K562 (cell line): Measurements from ENCODE around the gene CDH18. TPM values are rescaled to one million over a fixed set of nuclear protein-coding genes. Genes with fewer than 3 reads are reported as not detected.

Experiments
- ATAC-seq: fragments of 200-7000 bp; cut with Tn5 transposase; 3 replicates; pipeline ENCODE4 v1.9.1; 2020; ENCODE audit warnings: moderate library complexity
- BruUV-seq: library from RNA; stranded (reverse); fragments of 400-500 nt; replicated peaks from 2 replicates; lab custom pipeline; 2021; lab: Mats Ljungman, UMichigan
- CTCF ChIA-PET: fragments of 300-600 bp; formaldehyde crosslinking; extraction: SDS; loops from one replicate; lab custom pipeline; 2021; ENCODE audit warnings: low intra/inter-chr PET ratio; lab: Yijun Ruan, JAX
- POLR2A ChIA-PET: fragments of 300-600, 350-650 bp; sonication (Branson Sonifier 250); formaldehyde crosslinking; extraction: SDS; loops from one replicate; lab custom pipeline; 2021; ENCODE audit warnings: antibody characterized with exemption, inconsistent platforms; lab: Yijun Ruan, JAX
- DNase-seq, 4 experiments: peaks; one replicate each; pipeline versions ENCODE4 v3.0.0 to v3.0.0-alpha.2; 2011 to 2018; ENCODE audit warnings: low spot score in 3 of 4, mixed read lengths in 3 of 4; ENCODE audit errors: extremely low read depth in 1 of 4
- FAIRE-seq: peaks from 2 replicates; lab custom pipeline; 2011; peaks lifted over from hg19 to GRCh38; lab: Jason Lieb, UNC
- H2AFZ ChIP-seq: 2 replicates; pipeline ENCODE4 v1.6.0; 2011; ENCODE audit warnings: low read depth, low read length, control low read depth, inconsistent platforms
- H3K27ac ChIP-seq: fragments of 200-600 bp; 3 replicates; pipeline ENCODE4 v1.8.0; 2011; ENCODE audit warnings: low read depth, mild to moderate bottlenecking, control low read depth, inconsistent platforms, low read length, moderate library complexity, mixed read lengths; ENCODE audit errors: extremely low read depth
- H3K27me3 ChIP-seq, 2 experiments: fragments of 300-600 bp in 1 of 2; 2 replicates in 1 of 2; 3 replicates in 1 of 2; pipeline versions ENCODE4 v1.6.0 to v1.8.0; 2011; ENCODE audit warnings: inconsistent platforms in 2 of 2, low read length in 2 of 2, mild to moderate bottlenecking in 1 of 2, mixed read lengths in 1 of 2, moderate library complexity in 1 of 2; ENCODE audit not compliant: control insufficient read depth in 2 of 2, insufficient read depth in 2 of 2
- H3K36me3 ChIP-seq: fragments of 300-600 bp; 3 replicates; pipeline ENCODE4 v1.8.0; 2011; ENCODE audit warnings: mild to moderate bottlenecking, low read length, inconsistent platforms; ENCODE audit not compliant: control insufficient read depth, insufficient read depth
- H3K4me1 ChIP-seq, 2 experiments: fragments of 200-600 bp in 1 of 2; replicated peaks in 1 of 2; 2 replicates in 1 of 2; 3 replicates in 1 of 2; pipeline versions ENCODE4 v1.5.1 to v1.8.0; 2011; ENCODE audit warnings: inconsistent platforms in 2 of 2, low read length in 2 of 2, mild to moderate bottlenecking in 1 of 2, mixed read lengths in 1 of 2, moderate library complexity in 1 of 2; ENCODE audit not compliant: control insufficient read depth in 2 of 2, insufficient read depth in 2 of 2
- H3K4me2 ChIP-seq: 2 replicates; pipeline ENCODE4 v1.6.1; 2011; ENCODE audit warnings: low read length, control low read depth, inconsistent platforms, mixed read lengths; ENCODE audit not compliant: insufficient read depth
- H3K4me3 ChIP-seq: fragments of 200-600 bp; sonication (generic), shearing (Covaris generic); 2 replicates; pipeline ENCODE4 v1.5.1; 2016; ENCODE audit warnings: control low read depth, inconsistent platforms
- H3K79me2 ChIP-seq: fragments of 200-600 bp; 3 replicates; pipeline ENCODE4 v1.8.0; 2011; ENCODE audit warnings: low read length, inconsistent platforms; ENCODE audit not compliant: control insufficient read depth, insufficient read depth
- H3K9ac ChIP-seq, 2 experiments: 2 replicates each; pipeline versions ENCODE4 v1.6.0 to v1.6.1; 2011; ENCODE audit warnings: low read depth in 2 of 2, low read length in 2 of 2, control low read depth in 1 of 2, inconsistent platforms in 1 of 2, mild to moderate bottlenecking in 1 of 2, mixed read lengths in 1 of 2; ENCODE audit not compliant: insufficient read depth in 1 of 2
- H3K9me1 ChIP-seq: one replicate; pipeline ENCODE4 v1.6.0; 2011; ENCODE audit warnings: inconsistent platforms, mild to moderate bottlenecking, low read length, moderate library complexity; ENCODE audit not compliant: control insufficient read depth, insufficient read depth
- H3K9me3 ChIP-seq: replicated peaks from 2 replicates; pipeline ENCODE4 v1.5.1; 2011; ENCODE audit warnings: low read depth, low read length, inconsistent platforms; ENCODE audit not compliant: control insufficient read depth, insufficient read depth
- H4K20me1 ChIP-seq: replicated peaks from 2 replicates; pipeline ENCODE4 v1.6.1; 2011; ENCODE audit warnings: low read length, inconsistent platforms, mixed read lengths; ENCODE audit not compliant: control insufficient read depth, insufficient read depth
- MAFF ChIP-seq: IDR thresholded peaks from 2 replicates; pipeline ENCODE4 v1.6.1; 2012; ENCODE audit warnings: low read length, improper control_type of control experiment
- MAFK ChIP-seq: IDR thresholded peaks from 2 replicates; pipeline ENCODE4 v1.6.1; 2011; ENCODE audit warnings: low read length, improper control_type of control experiment
- SRSF1 ChIP-seq: fragments of 200-400 bp; formaldehyde crosslinking; IDR thresholded peaks from 2 replicates; pipeline ENCODE4 v1.6.1; 2017; ENCODE audit warnings: mild to moderate bottlenecking, low read depth, low read length, moderate library complexity
- TRIM28 ChIP-seq: fragments of 450-650 bp; IDR thresholded peaks from 2 replicates; pipeline ENCODE4 v1.6.1; 2017
- ZNF316 ChIP-seq: fragments of 450-650 bp; IDR thresholded peaks from 2 replicates; pipeline ENCODE4 v1.6.1; 2016
- ZNF584 ChIP-seq: fragments of 200-800 bp; sonication (Bioruptor generic); IDR thresholded peaks from 2 replicates; pipeline ENCODE4 v1.6.1; 2016; ENCODE audit warnings: low read depth, mild to moderate bottlenecking, missing genetic modification characterization, missing compliant biosample characterization
- ZNF766 ChIP-seq: fragments of 200-800 bp; sonication (Bioruptor generic); conservative IDR thresholded peaks from 2 replicates; pipeline ENCODE4 v1.6.1; 2016; ENCODE audit warnings: missing genetic modification characterization, missing compliant biosample characterization
- WGBS: fragments of 100-300 bp; shearing (Covaris generic); methylation state at CpG from one replicate; pipeline ENCODE4 v1.1.6; 2016; ENCODE audit warnings: low coverage, mixed read lengths; ENCODE audit not compliant: insufficient coverage; ENCODE audit errors: missing lambda C conversion rate; 5-methylcytosine and 5-hydroxymethylcytosine counted together
- in situ Hi-C: fragments of 300-500 bp; cut with MboI; formaldehyde crosslinking; loops from 4 replicates; pipeline ENCODE4 v1.15.0; 2018; ENCODE audit warnings: inconsistent platforms, mixed read lengths
- intact Hi-C: fragments of 100-400 bp; cut with micrococcal nuclease; formaldehyde crosslinking; loops from 2 replicates; pipeline ENCODE4 v1.14.2; 2022
- polyA plus RNA-seq, 8 experiments: library from polyadenylated mRNA; depleted of rRNA in 4 of 8; stranded (reverse) in 5 of 8; unstranded in 3 of 8; fragments of >200 nt; fragmentation: Nextera tagmentation in 2 of 8; fragmentation: Illumina TruSeq in 1 of 8; extraction: Ambion mirVana in 2 of 8; extraction: Trizol in 1 of 8; gene quantifications; 2 replicates each; pipeline versions ENCODE4 v1.2.1 to v1.2.3, GENCODE V29; 2011 to 2014; ENCODE audit warnings: inconsistent platforms in 1 of 8, missing spikeins in 1 of 8
- total RNA-seq, 7 experiments: library from RNA; depleted of rRNA in 6 of 7; stranded (reverse); fragments of >200 nt in 6 of 7; fragmentation: Illumina TruSeq in 2 of 7; extraction: Trizol in 2 of 7; gene quantifications; 2 replicates each; pipeline versions ENCODE4 v1.2.1 to v1.2.3, GENCODE V29; 2011 to 2021; ENCODE audit warnings: low replicate concordance in 1 of 7
- TF ChIP-seq, protein P1 (sequence below): fragments of 450-650 bp; IDR thresholded peaks from one replicate; pipeline ENCODE4 v1.6.1; 2018; ENCODE audit warnings: mild to moderate bottlenecking, moderate library complexity; ENCODE audit not compliant: partially characterized antibody
- TF ChIP-seq, protein P2 (sequence below), 3 experiments: fragments of 200-800 bp in 1 of 3; sonication (Bioruptor generic) in 1 of 3; sonication (generic) in 1 of 3; formaldehyde crosslinking in 1 of 3; IDR thresholded peaks; 2 replicates each; pipeline versions ENCODE4 v1.6.1 to v1.8.0; 2016 to 2022; ENCODE audit warnings: mild to moderate bottlenecking in 2 of 3, missing compliant biosample characterization in 2 of 3, missing genetic modification characterization in 2 of 3, missing genetic modification reagents in 1 of 3

CDH18 gene
- total and polyA plus RNA-seq, 9 of the 15 experiments (the other 6 are each of a cell fraction or from before 2014, with no cell fraction given): 0.18 to 1.4 (median 0.31) TPM

GRCh38 chr5:19487480-19487879 lies 500.5 kb downstream of the CDH18 start (continued):
- no peak for TF ChIP-seq ZNF766
- TF ChIP-seq SRSF1: no peak
- TF ChIP-seq, protein P1, sequence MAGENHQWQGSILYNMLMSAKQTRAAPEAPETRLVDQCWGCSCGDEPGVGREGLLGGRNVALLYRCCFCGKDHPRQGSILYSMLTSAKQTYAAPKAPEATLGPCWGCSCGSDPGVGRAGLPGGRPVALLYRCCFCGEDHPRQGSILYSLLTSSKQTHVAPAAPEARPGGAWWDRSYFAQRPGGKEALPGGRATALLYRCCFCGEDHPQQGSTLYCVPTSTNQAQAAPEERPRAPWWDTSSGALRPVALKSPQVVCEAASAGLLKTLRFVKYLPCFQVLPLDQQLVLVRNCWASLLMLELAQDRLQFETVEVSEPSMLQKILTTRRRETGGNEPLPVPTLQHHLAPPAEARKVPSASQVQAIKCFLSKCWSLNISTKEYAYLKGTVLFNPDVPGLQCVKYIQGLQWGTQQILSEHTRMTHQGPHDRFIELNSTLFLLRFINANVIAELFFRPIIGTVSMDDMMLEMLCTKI: no peak
- peak; percentile 10; the same call in 1 of the 2 replicates for TF ChIP-seq MAFF
- TF ChIP-seq TRIM28: no peak
- TF ChIP-seq, protein P2, sequence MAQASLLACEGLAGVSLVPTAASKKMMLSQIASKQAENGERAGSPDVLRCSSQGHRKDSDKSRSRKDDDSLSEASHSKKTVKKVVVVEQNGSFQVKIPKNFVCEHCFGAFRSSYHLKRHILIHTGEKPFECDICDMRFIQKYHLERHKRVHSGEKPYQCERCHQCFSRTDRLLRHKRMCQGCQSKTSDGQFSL (CRISPR knock-in tag; IDR thresholded peaks at IDR 0.05): no peak
- TF ChIP-seq, protein P2 (tag; IDR thresholded peaks at IDR 0.05): no peak
- TF ChIP-seq MAFK: 0 out of 2 replicates have a peak, but pooled peaks have one; percentile 36
- TF ChIP-seq, all 486 proteins: peak for 4

GRCh38 chr5:19479562-19479961 lies 508.4 kb downstream of the CDH18 start:
- no peak for DNase-seq
- ChIA-PET POLR2A (no interaction called here), CTCF (no interaction called here)
- Histone ChIP-seq H3K9me3 (no peaks in the 10 kb centered on the region), H3K27ac (no peak overlapping the region), H3K4me1 (no peaks in the 10 kb centered on the region), H3K4me3 (no peak overlapping the region), H3K27me3 (no peaks in the 10 kb centered on the region), H3K79me2 (no peaks in the 10 kb centered on the region), H3K4me2 (no peak overlapping the region), H3K36me3 (no peaks in the 10 kb centered on the region), H2AFZ (no peak overlapping the region), H3K9me1 (no peaks in the 10 kb centered on the region), H4K20me1 (no peaks in the 10 kb centered on the region), H3K9ac (no peak overlapping the region)
- BruUV-seq: no TSS peak
- peak; percentile 9; the same call in 1 of the 2 replicates for TF ChIP-seq ZNF316
- no peak for TF ChIP-seq ZNF584
- in situ Hi-C loops: no loop called here
- no peak for FAIRE-seq
- 4% methylated on average over 5 of the region's 5 CpGs for WGBS
- no peak for ATAC-seq
- intact Hi-C loops: no loop called here
